Calu3 (cell line): ENCODE data around the gene VTCN1. TPM values are rescaled to one million over a fixed set of nuclear protein-coding genes. Genes with fewer than 3 reads are reported as not detected.

Experiments
- BruUV-seq: library from RNA; stranded (reverse); fragments of 400-500 nt; replicated peaks from 2 replicates; lab custom pipeline; 2021; lab: Mats Ljungman, UMichigan
- CTCF ChIA-PET: fragments of 300-600 bp; sonication (Branson Sonifier 250); formaldehyde crosslinking; loops from one replicate; lab custom pipeline; 2022; ENCODE audit warnings: antibody characterized with exemption; lab: Charles Lee
- DNase-seq: peaks from one replicate; pipeline ENCODE4 v3.0.0; 2022
- H3K27ac Mint-ChIP-seq: one replicate; pipeline ENCODE4 v1.8.0; 2022; ENCODE audit warnings: mixed read lengths; ENCODE audit not compliant: unreplicated experiment
- H3K27me3 Mint-ChIP-seq: one replicate; pipeline ENCODE4 v1.8.0; 2022; ENCODE audit warnings: mixed read lengths; ENCODE audit not compliant: unreplicated experiment
- H3K36me3 Mint-ChIP-seq: one replicate; pipeline ENCODE4 v1.8.0; 2022; ENCODE audit warnings: mild to moderate bottlenecking, moderate library complexity, mixed read lengths; ENCODE audit not compliant: insufficient read depth, unreplicated experiment
- H3K4me1 Mint-ChIP-seq: one replicate; pipeline ENCODE4 v1.8.0; 2022; ENCODE audit warnings: mild to moderate bottlenecking, low read depth, mixed read lengths; ENCODE audit not compliant: unreplicated experiment
- H3K4me3 Mint-ChIP-seq: one replicate; pipeline ENCODE4 v1.8.0; 2022; ENCODE audit warnings: mild to moderate bottlenecking, low read depth, moderate library complexity, mixed read lengths; ENCODE audit not compliant: unreplicated experiment
- H3K9me3 Mint-ChIP-seq: one replicate; pipeline ENCODE4 v1.8.0; 2022; ENCODE audit warnings: low read depth, mixed read lengths; ENCODE audit not compliant: unreplicated experiment
- CTCF ChIP-seq: fragments of 200-600 bp; IDR thresholded peaks from one replicate; pipeline ENCODE4 v1.8.0; 2022; ENCODE audit warnings: antibody characterized with exemption; ENCODE audit not compliant: unreplicated experiment
- intact Hi-C: fragments of 100-400 bp; cut with micrococcal nuclease; formaldehyde crosslinking; loops from one replicate; pipeline ENCODE4 v1.10.0; 2022; ENCODE audit not compliant: unreplicated experiment
- total RNA-seq: library from RNA; stranded (reverse); gene quantifications from 2 replicates; pipeline ENCODE4 v1.2.3, GENCODE V29; 2022

VTCN1 gene
- total RNA-seq, 1 experiment from 2014 or later = 39.1 TPM

- BruUV-seq = no TSS peak
- Mint-ChIP-seq H3K4me1 (peaks cover 54% of the 10 kb centered on the region), H3K27me3 (no peaks in the 10 kb centered on the region), H3K4me3 (peak overlapping the region; percentile 59), H3K9me3 (no peaks in the 10 kb centered on the region), H3K27ac (peak overlapping the region; percentile 95), H3K36me3 (peaks cover 7% of the 10 kb centered on the region)
- intact Hi-C loops = loop anchor here (2.0 to 10.0 kb wide), 2 partner anchors 59 to 139 kb away; no protein-coding TSS in a partner anchor
- TF ChIP-seq CTCF = no peak
- CTCF ChIA-PET = interaction anchor here (0.6 to 1.6 kb wide), 2 partner anchors 18 to 223 kb away, joined by 3 read pairs; no protein-coding TSS in a partner anchor
- DNase-seq = no peak
Observed at GRCh38 chr1:117146072-117146471, 64.7 kb downstream of the VTCN1 start.

GRCh38 chr1:117143871-117144270 is 66.9 kb downstream of the VTCN1 start:
- peaks cover 7% of the 10 kb centered on the region for H3K36me3 Mint-ChIP-seq
- TF ChIP-seq CTCF = no peak
- peaks cover 32% of the 10 kb centered on the region for H3K4me1 Mint-ChIP-seq
- H3K4me3 Mint-ChIP-seq = no peak overlapping the region
- no peaks in the 10 kb centered on the region for H3K27me3 Mint-ChIP-seq
- intact Hi-C loops = loop anchor here (10.0 kb wide), 1 partner anchor 61 kb away; no protein-coding TSS in a partner anchor
- CTCF ChIA-PET = no interaction called here
- DNase-seq = no peak
- H3K27ac Mint-ChIP-seq = no peak overlapping the region
- no TSS peak for BruUV-seq
- no peaks in the 10 kb centered on the region for H3K9me3 Mint-ChIP-seq

GRCh38 chr1:117143172-117143571 is 67.6 kb downstream of the VTCN1 start:
- CTCF ChIA-PET = no interaction called here
- TF ChIP-seq CTCF = no peak
- H3K36me3 Mint-ChIP-seq = peaks cover 7% of the 10 kb centered on the region
- no peaks in the 10 kb centered on the region for H3K9me3 Mint-ChIP-seq
- intact Hi-C loops = loop anchor here (10.0 kb wide), 1 partner anchor 62 kb away; no protein-coding TSS in a partner anchor
- no TSS peak for BruUV-seq
- no peak for DNase-seq
- H3K27ac Mint-ChIP-seq = no peak overlapping the region
- H3K4me3 Mint-ChIP-seq = no peak overlapping the region
- peaks cover 25% of the 10 kb centered on the region for H3K4me1 Mint-ChIP-seq
- H3K27me3 Mint-ChIP-seq = no peaks in the 10 kb centered on the region

- DNase-seq = no peak
- H3K27ac Mint-ChIP-seq = no peak overlapping the region
- H3K9me3 Mint-ChIP-seq = no peaks in the 10 kb centered on the region
- peaks cover 15% of the 10 kb centered on the region for H3K4me1 Mint-ChIP-seq
- no TSS peak for BruUV-seq
- intact Hi-C loops = loop anchor here (10.0 kb wide), 1 partner anchor 63 kb away; no protein-coding TSS in a partner anchor
- peaks cover 7% of the 10 kb centered on the region for H3K36me3 Mint-ChIP-seq
- no peak for TF ChIP-seq CTCF
- CTCF ChIA-PET = interaction anchor here (2.0 kb wide), 1 partner anchor 13 kb away, joined by 6 read pairs; no protein-coding TSS in a partner anchor
- H3K4me3 Mint-ChIP-seq = no peak overlapping the region
- no peaks in the 10 kb centered on the region for H3K27me3 Mint-ChIP-seq
Observed at GRCh38 chr1:117142200-117142599, 68.5 kb downstream of the VTCN1 start.
